Mesothelial cell of epicardium (in vitro differentiated cells): ENCODE results near the gene RAD18. TPM values are rescaled to one million over a fixed set of nuclear protein-coding genes. Genes with fewer than 3 reads are reported as not detected.

Experiments
- DNase-seq, 2 experiments: peaks; one replicate each; pipeline ENCODE4 v3.0.0; 2021; ENCODE audit warnings: low spot score in 2 of 2; ENCODE audit not compliant: unreplicated experiment in 2 of 2
- H3K27ac Mint-ChIP-seq: 2 replicates; pipeline ENCODE4 v1.8.0; 2021; ENCODE audit warnings: mixed read lengths
- H3K27me3 Mint-ChIP-seq: 2 replicates; pipeline ENCODE4 v1.8.0; 2021; ENCODE audit warnings: low read depth, mixed read lengths
- H3K36me3 Mint-ChIP-seq: 2 replicates; pipeline ENCODE4 v1.8.0; 2021; ENCODE audit warnings: mixed read lengths
- H3K4me1 Mint-ChIP-seq: 2 replicates; pipeline ENCODE4 v1.8.0; 2021; ENCODE audit warnings: mixed read lengths
- H3K4me3 Mint-ChIP-seq: 2 replicates; pipeline ENCODE4 v1.8.0; 2021; ENCODE audit warnings: mild to moderate bottlenecking, moderate library complexity, mixed read lengths
- H3K9me3 Mint-ChIP-seq: 2 replicates; pipeline ENCODE4 v1.8.0; 2021; ENCODE audit warnings: mixed read lengths
- CTCF ChIP-seq: fragments of 200-600 bp; sonication (generic); IDR thresholded peaks from one replicate; pipeline ENCODE4 v1.5.0; 2021; ENCODE audit warnings: antibody characterized with exemption; ENCODE audit not compliant: unreplicated experiment
- total RNA-seq: library from RNA; stranded (reverse); gene quantifications from 3 replicates; pipeline ENCODE4 v1.2.1, GENCODE V29; 2021

The RAD18 gene
- total RNA-seq, 1 donor from 2014 or later, result 23.2 TPM

- H3K4me3 Mint-ChIP-seq, result peak overlapping the region; percentile 95
- H3K27me3 Mint-ChIP-seq, result no peaks in the 10 kb centered on the region
- peak overlapping the region; percentile 95 for H3K27ac Mint-ChIP-seq
- H3K4me1 Mint-ChIP-seq, result peaks cover 47% of the 10 kb centered on the region
- H3K9me3 Mint-ChIP-seq, result no peaks in the 10 kb centered on the region
- DNase-seq, result no peak
- peaks cover 11% of the 10 kb centered on the region for H3K36me3 Mint-ChIP-seq
- no peak for TF ChIP-seq CTCF
These were observed 928 bp downstream of the RAD18 start for GRCh38 chr3:8962226-8962861.

- TF ChIP-seq CTCF, result no peak
- H3K4me3 Mint-ChIP-seq, result no peak overlapping the region
- no peaks in the 10 kb centered on the region for H3K9me3 Mint-ChIP-seq
- peaks cover 59% of the 10 kb centered on the region for H3K4me1 Mint-ChIP-seq
- H3K27ac Mint-ChIP-seq, result no peak overlapping the region
- no peak for DNase-seq
- H3K36me3 Mint-ChIP-seq, result peaks cover 11% of the 10 kb centered on the region
- H3K27me3 Mint-ChIP-seq, result no peaks in the 10 kb centered on the region
These were observed 3.6 kb downstream of the RAD18 start for GRCh38 chr3:8959668-8960067.

GRCh38 chr3:8954938-8955763, 8.1 kb downstream of the RAD18 start:
- Mint-ChIP-seq H3K4me1 (peaks cover 54% of the 10 kb centered on the region), H3K4me3 (peak overlapping the region; percentile 43), H3K36me3 (peaks cover 18% of the 10 kb centered on the region), H3K27me3 (no peaks in the 10 kb centered on the region), H3K27ac (peak overlapping the region; percentile 98), H3K9me3 (peaks cover 6% of the 10 kb centered on the region)
- peak in 1 of 2 experiments; percentile 49 for DNase-seq
- no peak for TF ChIP-seq CTCF

GRCh38 chr3:8953313-8953712, 10.0 kb downstream of the RAD18 start:
- Mint-ChIP-seq H3K9me3 (peaks cover 6% of the 10 kb centered on the region), H3K27me3 (no peaks in the 10 kb centered on the region), H3K4me1 (peaks cover 66% of the 10 kb centered on the region), H3K27ac (peak overlapping the region; percentile 98), H3K4me3 (no peak overlapping the region), H3K36me3 (peaks cover 12% of the 10 kb centered on the region)
- no peak for TF ChIP-seq CTCF
- no peak for DNase-seq

- H3K4me1 Mint-ChIP-seq, result peaks cover 71% of the 10 kb centered on the region
- peak overlapping the region; percentile 22 for H3K27ac Mint-ChIP-seq
- no peak for TF ChIP-seq CTCF
- no peaks in the 10 kb centered on the region for H3K27me3 Mint-ChIP-seq
- no peak for DNase-seq
- no peak overlapping the region for H3K4me3 Mint-ChIP-seq
- H3K9me3 Mint-ChIP-seq, result peaks cover 6% of the 10 kb centered on the region
- H3K36me3 Mint-ChIP-seq, result peaks cover 7% of the 10 kb centered on the region
These were observed 11.1 kb downstream of the RAD18 start for GRCh38 chr3:8952130-8952529.
